Trophoblast cell (in vitro differentiated cells and primary cell): ENCODE results near the gene KCNH8.

ENCODE experiments used
- DNase-seq, 2 donors: peaks; one replicate each; pipeline ENCODE4 v3.0.0-alpha.2; 2016
- H2AFZ ChIP-seq: 2 replicates; pipeline ENCODE4 v1.6.1; 2013; ENCODE audit warnings: low read length, moderate library complexity, mild to moderate bottlenecking; ENCODE audit not compliant: insufficient read depth, poor library complexity
- H2AK5ac ChIP-seq: 2 replicates; pipeline ENCODE4 v1.6.1; 2013; ENCODE audit warnings: mild to moderate bottlenecking, low read length
- H2BK120ac ChIP-seq: 2 replicates; pipeline ENCODE4 v1.6.1; 2013; ENCODE audit warnings: low read length, mild to moderate bottlenecking, moderate library complexity; ENCODE audit not compliant: insufficient read depth, poor library complexity
- H2BK12ac ChIP-seq: 2 replicates; pipeline ENCODE4 v1.6.1; 2013; ENCODE audit warnings: mild to moderate bottlenecking, low read length, moderate library complexity
- H2BK5ac ChIP-seq: 2 replicates; pipeline ENCODE4 v1.6.1; 2013; ENCODE audit warnings: low read length, low read depth, moderate library complexity, mild to moderate bottlenecking; ENCODE audit not compliant: poor library complexity
- H3K14ac ChIP-seq: 2 replicates; pipeline ENCODE4 v1.6.1; 2013; ENCODE audit warnings: mild to moderate bottlenecking, low read length
- H3K18ac ChIP-seq: 2 replicates; pipeline ENCODE4 v1.6.1; 2013; ENCODE audit warnings: mild to moderate bottlenecking, low read length
- H3K23ac ChIP-seq: 2 replicates; pipeline ENCODE4 v1.6.1; 2013; ENCODE audit warnings: low read length
- H3K27ac ChIP-seq: 2 replicates; pipeline ENCODE4 v1.5.1; 2013; ENCODE audit warnings: low read depth, mild to moderate bottlenecking, inconsistent platforms, low read length, moderate library complexity
- H3K27me3 ChIP-seq: 2 replicates; pipeline ENCODE4 v1.6.1; 2013; ENCODE audit warnings: inconsistent platforms, mild to moderate bottlenecking, low read length, moderate library complexity; ENCODE audit not compliant: insufficient read depth
- H3K36me3 ChIP-seq, 2 experiments: 1 replicate in 1 of 2; 2 replicates in 1 of 2; pipeline ENCODE4 v1.6.1; 2013; ENCODE audit warnings: low read length in 2 of 2, mild to moderate bottlenecking in 2 of 2, moderate library complexity in 1 of 2; ENCODE audit not compliant: insufficient read depth in 2 of 2, control insufficient read depth in 1 of 2
- H3K4ac ChIP-seq: 2 replicates; pipeline ENCODE4 v1.6.1; 2013; ENCODE audit warnings: low read depth, mild to moderate bottlenecking, low read length, moderate library complexity
- H3K4me1 ChIP-seq, 2 experiments: 1 replicate in 1 of 2; 2 replicates in 1 of 2; pipeline ENCODE4 v1.6.1; 2013; ENCODE audit warnings: low read length in 2 of 2, mild to moderate bottlenecking in 2 of 2, moderate library complexity in 1 of 2; ENCODE audit not compliant: insufficient read depth in 2 of 2, control insufficient read depth in 1 of 2
- H3K4me2 ChIP-seq: 2 replicates; pipeline ENCODE4 v1.6.1; 2013; ENCODE audit warnings: inconsistent platforms, mild to moderate bottlenecking, low read length, moderate library complexity
- H3K4me3 ChIP-seq: 2 replicates; pipeline ENCODE4 v1.5.1; 2013; ENCODE audit warnings: mild to moderate bottlenecking, low read depth, low read length, inconsistent platforms
- H3K79me1 ChIP-seq: one replicate; pipeline ENCODE4 v1.6.1; 2013; ENCODE audit warnings: low read length
- H3K79me2 ChIP-seq: 2 replicates; pipeline ENCODE4 v1.6.1; 2013; ENCODE audit warnings: low read length, mild to moderate bottlenecking; ENCODE audit not compliant: control insufficient read depth, insufficient read depth, poor library complexity
- H3K9ac ChIP-seq: 2 replicates; pipeline ENCODE4 v1.6.1; 2013; ENCODE audit warnings: mild to moderate bottlenecking, low read length
- H3K9me3 ChIP-seq: 2 replicates; pipeline ENCODE4 v1.6.1; 2013; ENCODE audit warnings: low read depth, mild to moderate bottlenecking, control low read depth, inconsistent platforms, low read length; ENCODE audit not compliant: insufficient read depth
- H4K12ac ChIP-seq: 2 replicates; pipeline ENCODE4 v1.6.1; 2013; ENCODE audit warnings: low read depth, mild to moderate bottlenecking, low read length, moderate library complexity
- H4K8ac ChIP-seq: 2 replicates; pipeline ENCODE4 v1.6.1; 2013; ENCODE audit warnings: low read depth, mild to moderate bottlenecking, low read length, moderate library complexity
- H4K91ac ChIP-seq: one replicate; pipeline ENCODE4 v1.6.1; 2013; ENCODE audit warnings: low read depth, mild to moderate bottlenecking, low read length, moderate library complexity
- WGBS: extraction: QIAGEN DNeasy Blood & Tissue Kit; methylation state at CpG from one replicate; pipeline ENCODE4 v1.1.7; 2013; ENCODE audit warnings: missing lambda C conversion rate; ENCODE audit not compliant: insufficient read length, insufficient coverage; ENCODE audit errors: extremely low coverage; 5-methylcytosine and 5-hydroxymethylcytosine counted together

Gene KCNH8

DNA sequence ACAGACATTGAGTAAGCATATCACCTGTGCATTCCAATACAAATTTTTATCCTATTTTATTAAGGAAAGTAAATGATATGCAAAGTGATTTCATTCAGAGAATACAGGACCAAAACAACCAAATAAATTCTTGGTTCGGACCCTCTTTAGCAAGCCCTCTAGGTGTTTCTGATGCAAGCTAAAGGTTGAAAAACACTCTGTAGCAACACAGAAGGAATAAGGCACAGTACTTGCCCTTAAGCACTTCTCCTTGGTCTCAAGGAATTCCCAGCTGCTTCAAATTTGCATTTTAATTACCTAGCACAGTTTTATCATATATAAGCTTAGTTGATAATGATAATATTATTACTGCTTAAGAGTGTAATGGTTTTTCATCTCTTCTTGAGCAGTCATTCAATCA is 288.4 kb downstream of the KCNH8 start:
- Histone ChIP-seq H3K79me1 (no peaks in the 10 kb centered on the region), H4K8ac (no peak overlapping the region), H3K36me3 (no peaks in the 10 kb centered on the region), H2BK5ac (no peak overlapping the region), H2AK5ac (no peak overlapping the region), H4K12ac (no peak overlapping the region), H2BK12ac (no peak overlapping the region), H2BK120ac (no peak overlapping the region), H3K79me2 (no peaks in the 10 kb centered on the region), H3K27me3 (no peaks in the 10 kb centered on the region), H4K91ac (no peak overlapping the region), H3K27ac (no peak overlapping the region), H3K18ac (no peak overlapping the region), H3K9ac (no peak overlapping the region), H3K9me3 (no peaks in the 10 kb centered on the region), H3K4me1 (no peaks in the 10 kb centered on the region), H3K14ac (no peak overlapping the region), H3K4me2 (no peak overlapping the region), H2AFZ (no peak overlapping the region), H3K4me3 (no peak overlapping the region), H3K4ac (no peak overlapping the region), H3K23ac (no peak overlapping the region)
- no CpG with 5 or more reads among the region's 1 CpG for WGBS
- DNase-seq = no peak

GRCh38 chr3:19439944-19440343 is 291.6 kb downstream of the KCNH8 start:
- H3K9ac ChIP-seq = no peak overlapping the region
- H3K9me3 ChIP-seq = no peaks in the 10 kb centered on the region
- H2BK12ac ChIP-seq = no peak overlapping the region
- H2BK5ac ChIP-seq = no peak overlapping the region
- no peak overlapping the region for H3K23ac ChIP-seq
- H3K27ac ChIP-seq = no peak overlapping the region
- H2BK120ac ChIP-seq = no peak overlapping the region
- no peak overlapping the region for H2AFZ ChIP-seq
- H2AK5ac ChIP-seq = no peak overlapping the region
- H3K79me1 ChIP-seq = no peaks in the 10 kb centered on the region
- no peak for DNase-seq
- no peak overlapping the region for H3K14ac ChIP-seq
- H3K18ac ChIP-seq = no peak overlapping the region
- no peaks in the 10 kb centered on the region for H3K27me3 ChIP-seq
- no peak overlapping the region for H4K12ac ChIP-seq
- no peak overlapping the region for H4K91ac ChIP-seq
- no peaks in the 10 kb centered on the region for H3K36me3 ChIP-seq
- no peak overlapping the region for H4K8ac ChIP-seq
- H3K4ac ChIP-seq = no peak overlapping the region
- no peaks in the 10 kb centered on the region for H3K79me2 ChIP-seq
- no peaks in the 10 kb centered on the region for H3K4me1 ChIP-seq
- H3K4me2 ChIP-seq = no peak overlapping the region
- H3K4me3 ChIP-seq = no peak overlapping the region

GRCh38 chr3:19446138-19446537 is 297.8 kb downstream of the KCNH8 start:
- Histone ChIP-seq H3K27ac (no peak overlapping the region), H2BK120ac (no peak overlapping the region), H3K4me2 (no peak overlapping the region), H3K23ac (no peak overlapping the region), H2BK12ac (no peak overlapping the region), H2AFZ (no peak overlapping the region), H4K8ac (no peak overlapping the region), H3K79me1 (no peaks in the 10 kb centered on the region), H3K18ac (no peak overlapping the region), H3K79me2 (no peaks in the 10 kb centered on the region), H3K36me3 (no peaks in the 10 kb centered on the region), H3K4me1 (no peaks in the 10 kb centered on the region), H3K4ac (no peak overlapping the region), H3K9ac (no peak overlapping the region), H3K14ac (no peak overlapping the region), H2BK5ac (no peak overlapping the region), H3K9me3 (no peaks in the 10 kb centered on the region), H3K27me3 (no peaks in the 10 kb centered on the region), H2AK5ac (no peak overlapping the region), H4K12ac (no peak overlapping the region), H4K91ac (no peak overlapping the region), H3K4me3 (no peak overlapping the region)
- no CpG with 5 or more reads among the region's 2 CpGs for WGBS
- DNase-seq = no peak

GRCh38 chr3:19446687-19447086 is 298.4 kb downstream of the KCNH8 start:
- Histone ChIP-seq H3K9ac (no peak overlapping the region), H3K27ac (no peak overlapping the region), H3K9me3 (no peaks in the 10 kb centered on the region), H2BK5ac (no peak overlapping the region), H2AFZ (no peak overlapping the region), H2BK12ac (no peak overlapping the region), H3K4me3 (no peak overlapping the region), H3K36me3 (no peaks in the 10 kb centered on the region), H3K79me1 (no peaks in the 10 kb centered on the region), H3K23ac (no peak overlapping the region), H2AK5ac (no peak overlapping the region), H4K8ac (no peak overlapping the region), H4K91ac (no peak overlapping the region), H2BK120ac (no peak overlapping the region), H3K4me2 (no peak overlapping the region), H3K4ac (no peak overlapping the region), H3K14ac (no peak overlapping the region), H3K18ac (no peak overlapping the region), H3K4me1 (no peaks in the 10 kb centered on the region), H3K27me3 (no peaks in the 10 kb centered on the region), H4K12ac (no peak overlapping the region), H3K79me2 (no peaks in the 10 kb centered on the region)
- WGBS = no CpG with 5 or more reads among the region's 1 CpG
- DNase-seq = no peak

GRCh38 chr3:19455546-19455945 is 307.2 kb downstream of the KCNH8 start:
- Histone ChIP-seq H3K23ac (no peak overlapping the region), H3K27me3 (no peaks in the 10 kb centered on the region), H3K4ac (no peak overlapping the region), H3K27ac (no peak overlapping the region), H3K9ac (no peak overlapping the region), H3K18ac (no peak overlapping the region), H3K79me1 (no peaks in the 10 kb centered on the region), H3K14ac (no peak overlapping the region), H2AFZ (no peak overlapping the region), H3K4me1 (no peaks in the 10 kb centered on the region), H3K36me3 (no peaks in the 10 kb centered on the region), H4K91ac (no peak overlapping the region), H3K4me2 (no peak overlapping the region), H2BK120ac (no peak overlapping the region), H2AK5ac (no peak overlapping the region), H2BK12ac (no peak overlapping the region), H3K4me3 (no peak overlapping the region), H4K8ac (no peak overlapping the region), H4K12ac (no peak overlapping the region), H3K79me2 (no peaks in the 10 kb centered on the region), H3K9me3 (no peaks in the 10 kb centered on the region), H2BK5ac (no peak overlapping the region)
- no peak for DNase-seq
- WGBS = no CpG with 5 or more reads among the region's 4 CpGs
